SIG-M5 (cell line): Measurements from ENCODE around the gene AMN.

Source experiments
- DNase-seq: peaks from one replicate; lab custom pipeline; 2025; lab: John Stamatoyannopoulos, UW

Gene AMN

GRCh38 chr14:102966681-102967505 lies 44.4 kb downstream of the AMN start:
- no peak for DNase-seq

- DNase-seq: no peak
These were observed 45.0 kb downstream of the AMN start for GRCh38 chr14:102967506-102967795.

GRCh38 chr14:102968306-102968705 lies 45.8 kb downstream of the AMN start:
- no peak for DNase-seq

- no peak for DNase-seq
These were observed 46.8 kb downstream of the AMN start for GRCh38 chr14:102969060-102969791.

GRCh38 chr14:102969901-102970300 lies 47.4 kb downstream of the AMN start:
- no peak for DNase-seq

GRCh38 chr14:102970496-102970895 lies 48.0 kb downstream of the AMN start:
- no peak for DNase-seq

- DNase-seq: no peak
These were observed 48.9 kb downstream of the AMN start for GRCh38 chr14:102971314-102971713.

GRCh38 chr14:102971836-102972606 lies 49.6 kb downstream of the AMN start:
- no peak for DNase-seq

- no peak for DNase-seq
These were observed 51.3 kb downstream of the AMN start for GRCh38 chr14:102973706-102974285.

- DNase-seq: no peak
These were observed 53.2 kb downstream of the AMN start for GRCh38 chr14:102975662-102976061.

- no peak for DNase-seq
These were observed 55.0 kb downstream of the AMN start for GRCh38 chr14:102977475-102977874.

GRCh38 chr14:102979406-102979805 lies 56.9 kb downstream of the AMN start:
- DNase-seq: no peak

GRCh38 chr14:102980409-102980810 lies 57.9 kb downstream of the AMN start:
- DNase-seq: no peak
